IPS-18a (cell line): ENCODE measurements around the gene EVI5.

ENCODE experiments used
- H3K27ac ChIP-seq: one replicate; pipeline ENCODE4 v1.5.1; 2013; ENCODE audit warnings: low read length
- H3K27me3 ChIP-seq: one replicate; pipeline ENCODE4 v1.6.1; 2013; ENCODE audit warnings: mild to moderate bottlenecking, low read length; ENCODE audit not compliant: control insufficient read depth, insufficient read depth
- H3K36me3 ChIP-seq: one replicate; pipeline ENCODE4 v1.6.1; 2013; ENCODE audit warnings: low read depth, low read length; ENCODE audit not compliant: control insufficient read depth
- H3K4me1 ChIP-seq: one replicate; pipeline ENCODE4 v1.6.1; 2013; ENCODE audit warnings: low read depth, low read length; ENCODE audit not compliant: control insufficient read depth
- H3K4me3 ChIP-seq: one replicate; pipeline ENCODE4 v1.5.1; 2013; ENCODE audit warnings: low read length
- H3K9ac ChIP-seq: one replicate; pipeline ENCODE4 v1.6.1; 2013; ENCODE audit warnings: mild to moderate bottlenecking, low read length, moderate library complexity
- H3K9me3 ChIP-seq: one replicate; pipeline ENCODE4 v1.6.1; 2013; ENCODE audit warnings: low read depth, low read length; ENCODE audit not compliant: control insufficient read depth

EVI5 gene

DNA sequence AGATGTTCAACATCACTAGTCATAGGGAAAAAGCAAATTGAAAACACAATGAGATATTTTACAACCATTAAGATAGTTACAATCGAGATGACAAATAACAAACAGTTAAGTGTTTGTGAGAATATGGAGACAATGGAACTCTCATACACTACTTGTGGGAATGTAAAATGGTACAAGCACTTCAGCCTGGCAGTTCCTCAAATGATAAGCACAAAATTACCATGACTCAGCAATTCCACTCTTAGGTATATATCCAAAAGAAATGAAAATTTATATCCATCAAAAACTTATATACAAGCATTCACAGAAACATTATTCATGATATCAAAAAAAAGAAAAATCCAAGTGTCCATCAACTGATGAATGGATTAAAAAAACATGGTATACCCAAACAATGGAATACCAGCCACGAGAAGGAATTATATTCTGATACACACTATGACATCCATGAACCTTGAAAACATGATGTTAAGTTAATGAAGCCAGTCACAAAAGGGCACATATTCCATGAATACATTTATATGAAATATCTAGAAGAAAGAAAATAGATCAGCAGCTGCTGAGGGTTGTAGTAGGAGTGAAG is 76.4 kb downstream of the EVI5 start:
- Histone ChIP-seq H3K4me3 (no peak overlapping the region), H3K36me3 (no peaks in the 10 kb centered on the region), H3K9ac (no peak overlapping the region), H3K27me3 (no peaks in the 10 kb centered on the region), H3K9me3 (no peaks in the 10 kb centered on the region), H3K4me1 (peaks cover 15% of the 10 kb centered on the region), H3K27ac (no peak overlapping the region)

DNA sequence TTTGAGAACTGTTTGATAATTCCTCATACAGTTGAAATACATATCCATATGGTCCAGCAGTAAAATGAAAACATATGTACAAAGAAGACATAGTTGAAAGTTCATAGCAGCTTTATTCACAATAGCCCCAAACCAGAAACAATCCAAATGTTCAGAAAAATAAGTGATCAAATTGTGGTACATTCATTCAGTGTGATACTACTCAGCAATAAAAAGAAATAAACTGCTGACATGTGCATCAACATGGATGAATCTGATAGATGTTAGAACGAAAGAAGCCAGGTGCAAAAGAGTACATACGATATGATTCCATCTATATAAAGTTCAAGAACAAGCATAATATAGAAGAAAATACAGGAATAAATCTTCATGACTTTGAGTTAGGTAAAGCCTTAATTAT is 77.2 kb downstream of the EVI5 start:
- Histone ChIP-seq H3K4me1 (peaks cover 15% of the 10 kb centered on the region), H3K4me3 (no peak overlapping the region), H3K27ac (no peak overlapping the region), H3K36me3 (no peaks in the 10 kb centered on the region), H3K9ac (no peak overlapping the region), H3K9me3 (no peaks in the 10 kb centered on the region), H3K27me3 (no peaks in the 10 kb centered on the region)

DNA sequence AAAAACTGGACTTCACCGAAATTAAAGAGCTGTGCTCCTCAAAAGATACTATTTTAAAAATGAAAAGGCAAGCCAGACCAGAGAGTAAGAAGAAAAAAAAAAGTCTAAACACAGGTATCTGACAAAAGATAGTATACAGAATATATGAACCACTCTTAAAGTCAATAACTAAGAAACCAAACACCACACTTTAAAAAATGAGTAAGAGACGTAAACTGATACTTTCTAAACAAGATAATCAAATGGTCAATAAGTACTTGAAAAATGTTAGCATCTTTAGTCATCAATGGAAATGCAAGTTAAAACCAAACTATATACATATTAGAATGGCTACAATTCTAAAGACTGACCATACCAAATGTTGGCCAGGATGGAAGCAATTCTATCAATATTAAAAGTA is 77.6 kb downstream of the EVI5 start:
- H3K27ac ChIP-seq = no peak overlapping the region
- no peaks in the 10 kb centered on the region for H3K9me3 ChIP-seq
- H3K9ac ChIP-seq = no peak overlapping the region
- H3K36me3 ChIP-seq = no peaks in the 10 kb centered on the region
- peaks cover 15% of the 10 kb centered on the region for H3K4me1 ChIP-seq
- H3K4me3 ChIP-seq = no peak overlapping the region
- no peaks in the 10 kb centered on the region for H3K27me3 ChIP-seq

DNA sequence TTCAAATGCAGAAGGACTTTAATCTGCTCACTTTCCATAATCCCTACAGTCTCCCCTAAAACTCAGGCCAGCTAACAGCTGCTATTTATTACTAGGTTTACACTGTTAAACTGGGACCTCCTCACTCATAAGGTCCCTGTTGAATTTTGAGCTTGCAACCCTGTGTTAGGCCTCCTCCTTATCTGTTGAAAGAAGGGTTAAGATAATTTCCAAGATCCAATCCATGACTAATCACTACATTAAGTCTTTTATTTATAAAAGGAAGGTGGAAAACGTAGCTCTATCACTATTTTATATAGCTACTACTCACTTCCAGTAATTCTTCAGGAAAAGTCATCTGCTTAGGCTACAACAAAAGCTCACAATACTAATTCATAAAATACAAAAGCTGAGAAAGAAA is 79.5 kb downstream of the EVI5 start:
- Histone ChIP-seq H3K9me3 (no peaks in the 10 kb centered on the region), H3K27ac (no peak overlapping the region), H3K4me1 (peaks cover 15% of the 10 kb centered on the region), H3K4me3 (no peak overlapping the region), H3K9ac (no peak overlapping the region), H3K36me3 (no peaks in the 10 kb centered on the region), H3K27me3 (no peaks in the 10 kb centered on the region)

DNA sequence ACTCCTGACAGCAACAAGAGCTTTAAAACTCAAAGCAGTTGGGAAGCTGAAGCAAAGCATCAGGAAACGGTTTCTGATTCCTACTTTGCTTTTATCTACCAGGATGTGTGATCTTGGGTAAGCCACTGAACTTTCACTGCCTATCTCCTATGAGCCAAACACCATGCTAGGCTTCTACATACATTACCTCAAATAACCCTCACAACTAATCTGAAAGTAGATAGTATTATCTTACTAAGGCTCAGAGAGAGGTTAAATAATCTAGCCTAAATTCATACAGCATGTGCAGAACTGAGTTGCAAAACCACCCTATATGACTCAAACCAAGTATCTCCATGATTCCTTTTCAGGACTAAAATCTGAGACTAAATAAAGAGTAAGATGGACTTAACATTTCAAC is 83.8 kb downstream of the EVI5 start:
- H3K27ac ChIP-seq = no peak overlapping the region
- peaks cover 8% of the 10 kb centered on the region for H3K4me1 ChIP-seq
- H3K4me3 ChIP-seq = no peak overlapping the region
- H3K9ac ChIP-seq = no peak overlapping the region
- no peaks in the 10 kb centered on the region for H3K9me3 ChIP-seq
- no peaks in the 10 kb centered on the region for H3K27me3 ChIP-seq
- H3K36me3 ChIP-seq = peaks cover 3% of the 10 kb centered on the region

DNA sequence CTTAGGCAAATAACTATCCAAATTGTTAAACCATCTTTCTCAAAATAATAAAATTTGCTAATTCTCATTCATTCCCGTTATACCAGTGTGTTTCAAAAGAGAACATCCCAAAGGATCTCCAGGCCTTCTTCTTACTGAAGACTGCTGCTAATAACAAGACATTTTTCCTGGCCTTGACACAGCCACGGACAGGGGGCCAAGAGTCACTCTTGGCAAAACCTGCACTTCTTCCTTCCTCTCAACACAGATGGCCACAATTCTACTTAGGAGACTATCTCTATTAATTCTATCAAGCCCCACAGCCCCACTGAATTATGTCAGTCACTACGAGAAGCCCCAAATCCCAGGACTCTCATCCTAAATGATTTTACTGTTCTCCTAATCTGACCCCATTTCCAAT is 86.0 kb downstream of the EVI5 start:
- no peak overlapping the region for H3K4me3 ChIP-seq
- H3K9ac ChIP-seq = no peak overlapping the region
- H3K9me3 ChIP-seq = no peaks in the 10 kb centered on the region

DNA sequence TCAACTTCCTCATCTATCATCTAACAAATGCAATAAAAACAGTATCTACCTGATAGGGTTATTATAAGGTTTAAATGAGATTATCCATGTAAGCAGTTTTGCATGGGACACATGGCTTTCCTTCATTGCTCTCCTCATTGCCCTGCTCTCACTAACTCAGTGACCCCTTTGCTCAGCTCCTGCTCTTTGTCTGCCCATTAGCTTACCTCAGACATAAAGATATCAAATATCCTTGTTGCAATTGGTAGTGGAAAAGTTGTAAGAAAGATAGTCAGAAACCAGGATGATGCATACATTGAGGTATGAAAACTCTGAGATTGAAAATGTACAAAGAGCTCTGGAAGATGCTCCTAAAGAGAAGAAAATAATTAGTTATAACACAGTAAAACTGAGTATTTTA is 89.8 kb downstream of the EVI5 start:
- no peak overlapping the region for H3K27ac ChIP-seq
- no peak overlapping the region for H3K4me3 ChIP-seq
- no peak overlapping the region for H3K9ac ChIP-seq
- H3K36me3 ChIP-seq = peaks cover 10% of the 10 kb centered on the region
- H3K27me3 ChIP-seq = no peaks in the 10 kb centered on the region
- H3K9me3 ChIP-seq = no peaks in the 10 kb centered on the region
- H3K4me1 ChIP-seq = no peaks in the 10 kb centered on the region

More for the DNA sequence above, 86.0 kb downstream of the EVI5 start:
- Histone ChIP-seq H3K4me1 (no peaks in the 10 kb centered on the region), H3K27me3 (no peaks in the 10 kb centered on the region), H3K36me3 (peaks cover 3% of the 10 kb centered on the region), H3K27ac (no peak overlapping the region)

DNA sequence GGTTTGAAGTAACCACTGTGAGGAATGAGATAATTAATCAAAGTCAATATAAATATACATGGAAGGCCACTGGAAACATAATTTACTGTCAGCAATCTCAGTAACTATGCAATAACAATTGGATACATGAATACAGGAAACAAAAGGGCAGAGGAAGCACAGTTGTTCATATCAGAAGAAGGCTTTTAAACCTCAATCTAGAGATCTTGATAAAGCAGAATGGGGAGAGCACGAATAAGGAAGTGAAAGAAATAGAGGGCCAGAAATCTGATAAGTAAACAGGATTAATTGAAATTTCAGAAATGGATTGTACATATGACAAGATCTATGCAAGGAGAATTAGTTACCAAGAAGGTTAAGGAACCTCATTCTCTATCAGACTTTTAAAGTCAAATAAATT is 93.0 kb downstream of the EVI5 start:
- H3K9ac ChIP-seq = no peak overlapping the region
- H3K4me1 ChIP-seq = no peaks in the 10 kb centered on the region
- H3K9me3 ChIP-seq = no peaks in the 10 kb centered on the region
- H3K36me3 ChIP-seq = peaks cover 7% of the 10 kb centered on the region
- H3K27me3 ChIP-seq = no peaks in the 10 kb centered on the region
- no peak overlapping the region for H3K27ac ChIP-seq
- H3K4me3 ChIP-seq = no peak overlapping the region

DNA sequence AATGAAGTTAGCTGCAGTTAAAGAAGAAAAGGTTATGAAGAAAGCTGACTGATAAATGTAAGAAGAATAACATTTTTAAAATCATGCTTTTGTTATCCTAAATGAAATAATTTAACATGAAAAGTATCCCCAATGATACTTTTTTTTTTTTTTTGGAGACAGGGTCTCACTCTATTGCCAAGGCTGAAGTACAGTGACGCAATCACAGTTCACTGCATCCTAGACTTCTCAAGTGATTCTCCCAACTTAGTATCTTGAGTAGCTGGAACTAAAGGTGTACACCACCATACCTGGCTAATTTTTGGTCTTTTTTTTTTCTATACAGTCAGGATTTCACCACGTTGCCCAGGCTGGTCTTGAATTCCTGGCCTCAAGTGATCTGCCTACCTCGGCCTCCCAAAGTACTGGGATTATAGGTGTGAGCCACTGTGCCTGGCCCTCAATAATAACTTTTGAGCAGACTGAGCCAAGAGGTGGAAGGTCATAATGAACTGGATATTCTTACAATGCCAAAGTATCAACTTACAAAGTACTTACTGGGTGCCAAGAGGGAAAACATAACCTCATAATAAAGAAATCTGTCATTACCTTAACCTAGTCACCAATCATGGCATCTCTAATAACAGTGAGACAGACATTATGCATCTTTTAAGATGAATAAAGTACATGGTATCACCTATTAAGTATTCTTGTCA is 94.5 kb downstream of the EVI5 start:
- Histone ChIP-seq H3K27ac (no peak overlapping the region), H3K4me3 (no peak overlapping the region), H3K27me3 (no peaks in the 10 kb centered on the region), H3K9ac (no peak overlapping the region), H3K4me1 (no peaks in the 10 kb centered on the region), H3K36me3 (peaks cover 7% of the 10 kb centered on the region), H3K9me3 (no peaks in the 10 kb centered on the region)

DNA sequence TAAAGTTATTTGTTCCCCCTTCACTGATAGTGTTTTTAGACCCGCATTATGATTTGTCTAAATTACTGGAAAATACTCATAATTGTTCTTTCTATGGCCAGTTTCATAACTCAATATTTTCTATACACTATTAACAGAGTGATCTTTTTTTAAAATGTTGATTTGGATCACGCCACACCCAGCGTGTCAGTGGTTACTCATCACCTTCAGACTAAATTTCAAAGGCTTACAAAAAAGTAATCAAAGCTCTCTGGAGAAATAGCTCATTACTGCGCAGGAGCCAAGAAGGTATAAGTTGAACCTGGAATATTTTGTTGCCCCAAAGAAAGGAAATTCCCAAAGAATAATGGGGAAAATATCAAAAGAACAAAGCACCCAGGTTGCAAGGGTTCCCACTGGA is 104.9 kb downstream of the EVI5 start:
- Histone ChIP-seq H3K9me3 (no peaks in the 10 kb centered on the region), H3K36me3 (no peaks in the 10 kb centered on the region), H3K27ac (no peak overlapping the region), H3K9ac (no peak overlapping the region), H3K4me1 (no peaks in the 10 kb centered on the region), H3K27me3 (no peaks in the 10 kb centered on the region), H3K4me3 (no peak overlapping the region)

DNA sequence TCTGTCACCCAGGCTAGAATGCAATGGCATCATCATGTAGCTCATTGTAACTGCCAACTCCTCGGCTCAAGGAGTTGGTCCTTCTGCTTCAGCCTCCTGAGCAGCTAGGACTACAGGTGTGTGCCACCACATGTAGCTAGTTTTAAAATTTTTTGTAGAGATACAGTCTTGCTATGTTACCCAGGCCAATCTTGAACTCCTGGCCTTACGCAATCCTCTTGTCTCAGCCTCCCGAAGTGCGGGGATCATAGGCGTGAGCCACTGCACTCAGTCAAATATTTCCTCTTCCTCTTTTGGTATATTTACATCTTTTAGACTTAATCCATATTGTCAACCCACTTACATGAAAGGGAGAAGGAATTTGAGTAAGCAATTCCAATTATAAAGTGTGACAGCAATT is 121.1 kb downstream of the EVI5 start:
- Histone ChIP-seq H3K36me3 (no peaks in the 10 kb centered on the region), H3K9me3 (no peaks in the 10 kb centered on the region), H3K9ac (no peak overlapping the region), H3K27me3 (no peaks in the 10 kb centered on the region), H3K27ac (no peak overlapping the region), H3K4me1 (no peaks in the 10 kb centered on the region), H3K4me3 (no peak overlapping the region)

DNA sequence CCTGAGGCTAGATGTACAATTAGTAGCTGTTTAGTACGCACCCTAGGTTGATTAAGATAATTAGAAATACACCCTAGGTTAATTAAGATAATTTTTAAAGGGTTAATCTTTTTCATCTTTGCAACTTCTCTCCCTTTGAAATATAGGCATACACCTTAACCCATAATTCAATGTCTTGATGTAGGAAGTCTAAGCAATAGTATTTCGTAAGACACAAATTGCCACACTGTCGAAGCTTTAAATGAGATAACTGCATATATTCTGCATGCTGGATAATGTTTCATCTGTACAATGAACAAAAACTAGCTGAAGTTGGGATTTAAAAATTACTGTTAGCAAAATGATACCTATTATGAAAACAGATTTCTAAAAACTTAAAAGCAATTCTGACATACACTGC is 122.9 kb downstream of the EVI5 start:
- no peaks in the 10 kb centered on the region for H3K9me3 ChIP-seq
- H3K36me3 ChIP-seq = no peaks in the 10 kb centered on the region
- no peaks in the 10 kb centered on the region for H3K4me1 ChIP-seq
- H3K27ac ChIP-seq = no peak overlapping the region
- no peak overlapping the region for H3K4me3 ChIP-seq
- no peak overlapping the region for H3K9ac ChIP-seq
- H3K27me3 ChIP-seq = no peaks in the 10 kb centered on the region
